WTC11 (cell line): ENCODE results near the gene ZNRF3. TPM values are rescaled to one million over a fixed set of nuclear protein-coding genes. Genes with fewer than 3 reads are reported as not detected.

ENCODE experiments used
- ATAC-seq: fragments of 200-7000 bp; cut with Tn5 transposase; 2 replicates; pipeline ENCODE4 v1.10.0; 2021; ENCODE audit warnings: mild to moderate bottlenecking, moderate library complexity
- CTCF ChIA-PET: fragments of 300-600 bp; sonication (Branson Sonifier 250); formaldehyde crosslinking; loops from one replicate; lab custom pipeline; 2021; ENCODE audit warnings: antibody characterized with exemption; lab: Charles Lee
- POLR2A ChIA-PET: fragments of 350-600 bp; sonication (Branson Sonifier 250); formaldehyde crosslinking; loops from one replicate; lab custom pipeline; 2021; ENCODE audit warnings: antibody characterized with exemption; lab: Charles Lee
- DNase-seq: peaks from one replicate; pipeline ENCODE4 v3.0.0; 2021; ENCODE audit warnings: low spot score
- H3K27ac Mint-ChIP-seq: 2 replicates; pipeline ENCODE4 v1.8.0; 2021; ENCODE audit warnings: mixed read lengths
- H3K27me3 Mint-ChIP-seq: 2 replicates; pipeline ENCODE4 v1.8.0; 2021; ENCODE audit warnings: low read depth, mild to moderate bottlenecking, moderate library complexity, mixed read lengths
- H3K36me3 Mint-ChIP-seq: 2 replicates; pipeline ENCODE4 v1.8.0; 2021; ENCODE audit warnings: mixed read lengths
- H3K4me1 Mint-ChIP-seq: 2 replicates; pipeline ENCODE4 v1.8.0; 2022; ENCODE audit warnings: mixed read lengths
- H3K4me3 Mint-ChIP-seq: 2 replicates; pipeline ENCODE4 v1.8.0; 2021; ENCODE audit warnings: mild to moderate bottlenecking, moderate library complexity, mixed read lengths
- H3K9me3 Mint-ChIP-seq: 2 replicates; pipeline ENCODE4 v1.8.0; 2021; ENCODE audit warnings: mixed read lengths
- CBFB ChIP-seq: sonication (generic); formaldehyde crosslinking; IDR thresholded peaks from 2 replicates; pipeline ENCODE4 v1.8.1; 2022; ENCODE audit warnings: mild to moderate bottlenecking, low read depth, missing genetic modification reagents
- CREB1 ChIP-seq: sonication (generic); formaldehyde crosslinking; IDR thresholded peaks from 2 replicates; pipeline ENCODE4 v1.8.0; 2023; ENCODE audit warnings: mild to moderate bottlenecking, missing genetic modification reagents
- E2F4 ChIP-seq: sonication (generic); formaldehyde crosslinking; IDR thresholded peaks from 2 replicates; pipeline ENCODE4 v1.8.1; 2022; ENCODE audit warnings: low read depth, mild to moderate bottlenecking, moderate library complexity, missing genetic modification reagents, borderline replicate concordance
- EMX1 ChIP-seq: fragments of 250-450 bp; sonication (Bioruptor Pico); IDR thresholded peaks from 2 replicates; pipeline ENCODE4 v1.8.0; 2021; ENCODE audit warnings: mild to moderate bottlenecking
- FOXK1 ChIP-seq: sonication (generic); formaldehyde crosslinking; IDR thresholded peaks from 2 replicates; pipeline ENCODE4 v1.8.0; 2022; ENCODE audit warnings: mild to moderate bottlenecking, moderate library complexity, missing genetic modification reagents
- GABPB1 ChIP-seq: sonication (generic); formaldehyde crosslinking; IDR thresholded peaks from 2 replicates; pipeline ENCODE4 v1.8.1; 2023; ENCODE audit warnings: mild to moderate bottlenecking, missing genetic modification reagents
- JAZF1 ChIP-seq: fragments of 250-450 bp; sonication (Bioruptor Pico); IDR thresholded peaks from 2 replicates; pipeline ENCODE4 v1.9.0; 2021; ENCODE audit warnings: moderate library complexity, mild to moderate bottlenecking, inconsistent platforms
- KAT7 ChIP-seq: sonication (generic); formaldehyde crosslinking; IDR thresholded peaks from 2 replicates; pipeline ENCODE4 v1.8.1; 2023; ENCODE audit warnings: missing genetic modification reagents, mild to moderate bottlenecking, borderline replicate concordance
- NR3C1 ChIP-seq: sonication (generic); formaldehyde crosslinking; conservative IDR thresholded peaks from 2 replicates; pipeline ENCODE4 v1.8.1; 2023; ENCODE audit warnings: low read depth, mild to moderate bottlenecking, missing genetic modification reagents
- PRDM15 ChIP-seq: sonication (generic); formaldehyde crosslinking; IDR thresholded peaks from 2 replicates; pipeline ENCODE4 v1.8.0; 2022; ENCODE audit warnings: missing genetic modification reagents
- STAT6 ChIP-seq: sonication (generic); formaldehyde crosslinking; conservative IDR thresholded peaks from 2 replicates; pipeline ENCODE4 v1.8.1; 2023; ENCODE audit warnings: mild to moderate bottlenecking, low read depth, missing genetic modification reagents, moderate library complexity
- USF2 ChIP-seq: sonication (generic); formaldehyde crosslinking; IDR thresholded peaks from 2 replicates; pipeline ENCODE4 v1.8.1; 2023; ENCODE audit warnings: mild to moderate bottlenecking, missing genetic modification reagents, moderate library complexity
- ZMAT4 ChIP-seq: fragments of 250-450 bp; sonication (Bioruptor Pico); IDR thresholded peaks from 2 replicates; pipeline ENCODE4 v1.9.0; 2021; ENCODE audit warnings: mild to moderate bottlenecking
- ZNF281 ChIP-seq: sonication (generic); formaldehyde crosslinking; IDR thresholded peaks from 2 replicates; pipeline ENCODE4 v1.8.0; 2023; ENCODE audit warnings: mild to moderate bottlenecking, missing genetic modification reagents
- total RNA-seq: library from RNA; stranded (reverse); gene quantifications from 3 replicates; pipeline ENCODE4 v1.2.3, GENCODE V29; 2021

The ZNRF3 gene
- total RNA-seq, 1 experiment from 2014 or later = 25.4 TPM

GRCh38 chr22:29006346-29006745 lies 123.0 kb downstream of the ZNRF3 start (continued):
- TF ChIP-seq ZNF281 (CRISPR knock-in tag) = no peak
- no peak for TF ChIP-seq PRDM15
- no peak for TF ChIP-seq ZMAT4 (CRISPR knock-in tag)
- no peak for TF ChIP-seq E2F4 (CRISPR knock-in tag)
- TF ChIP-seq USF2 (CRISPR knock-in tag) = no peak
- no peak for TF ChIP-seq NR3C1 (CRISPR knock-in tag)
- no peak for TF ChIP-seq EMX1 (CRISPR knock-in tag)
- no peak for TF ChIP-seq CBFB (CRISPR knock-in tag)

- TF ChIP-seq STAT6 (CRISPR knock-in tag) (no peak), CREB1 (CRISPR knock-in tag) (no peak), JAZF1 (CRISPR knock-in tag) (no peak), FOXK1 (CRISPR knock-in tag) (no peak), KAT7 (CRISPR knock-in tag) (no peak), GABPB1 (CRISPR knock-in tag) (no peak), PRDM15 (no peak), ZMAT4 (CRISPR knock-in tag) (no peak)
- H3K27ac Mint-ChIP-seq = peak overlapping the region; percentile 37
- ChIA-PET POLR2A (no interaction called here), CTCF (interaction anchor here (0.5 kb wide), 1 partner anchor 30 kb away, joined by 4 read pairs; no protein-coding TSS in a partner anchor)
- H3K4me3 Mint-ChIP-seq = no peak overlapping the region
- H3K9me3 Mint-ChIP-seq = no peaks in the 10 kb centered on the region; the same call in 1 of the 2 replicates
- H3K36me3 Mint-ChIP-seq = peaks cover 7% of the 10 kb centered on the region; the same call in 1 of the 2 replicates
- ATAC-seq = no peak
- H3K27me3 Mint-ChIP-seq = no peaks in the 10 kb centered on the region
- peaks cover 84% of the 10 kb centered on the region for H3K4me1 Mint-ChIP-seq
- no peak for DNase-seq
These were observed 125.8 kb downstream of the ZNRF3 start for GRCh38 chr22:29009148-29009547.
